ENCODE results near the gene MGAT5. TPM values are rescaled to one million over a fixed set of nuclear protein-coding genes. Genes with fewer than 3 reads are reported as not detected.

The MGAT5 gene
- total RNA-seq, 2 experiments from 2014 or later, result 60.8 to 68.0 TPM

DNA sequence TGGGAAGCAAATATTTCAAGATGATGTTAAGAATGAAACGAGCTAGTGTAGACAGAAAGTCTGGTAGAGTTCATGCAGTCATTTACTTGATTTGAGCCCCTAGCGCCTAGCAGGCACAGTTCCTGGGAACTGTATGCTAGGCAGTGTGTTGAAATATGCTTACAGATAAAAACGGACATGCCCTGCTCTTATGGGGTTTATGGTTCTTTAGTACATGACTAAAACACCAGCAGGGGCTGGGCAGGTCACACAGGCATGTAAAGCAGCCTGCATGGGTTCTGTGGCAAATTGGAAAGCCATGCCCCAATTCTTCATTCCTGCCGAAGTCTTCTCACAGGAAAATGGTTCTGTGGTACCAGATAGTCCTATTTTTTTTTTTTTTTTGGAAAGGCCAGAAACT is 27.3 kb upstream of the MGAT5 start:
- peaks cover 27% of the 10 kb centered on the region for H3K9me3 ChIP-seq (ENCODE audit: low read length)
- H3K36me3 ChIP-seq (ENCODE audit: insufficient read depth, low read length), result peaks cover 28% of the 10 kb centered on the region
- peaks cover 40% of the 10 kb centered on the region; the same call in 1 of the 2 replicates for H3K79me2 ChIP-seq (ENCODE audit: insufficient read depth, low read depth, low read length)
- no peak for DNase-seq (ENCODE audit: low spot score)
- CTCF ChIA-PET (ENCODE audit: unreplicated experiment), result no interaction called here
- BruUV-seq (replicated peaks), result no TSS peak
- no peak overlapping the region for H3K27ac ChIP-seq (ENCODE audit: low read depth, low read length, poor library complexity, severe bottlenecking)
- TF ChIP-seq EZH2phosphoT487 (IDR thresholded peaks at IDR 0.05; ENCODE audit: borderline replicate concordance, low read depth, low read length), result no peak
- TF ChIP-seq, protein P1, sequence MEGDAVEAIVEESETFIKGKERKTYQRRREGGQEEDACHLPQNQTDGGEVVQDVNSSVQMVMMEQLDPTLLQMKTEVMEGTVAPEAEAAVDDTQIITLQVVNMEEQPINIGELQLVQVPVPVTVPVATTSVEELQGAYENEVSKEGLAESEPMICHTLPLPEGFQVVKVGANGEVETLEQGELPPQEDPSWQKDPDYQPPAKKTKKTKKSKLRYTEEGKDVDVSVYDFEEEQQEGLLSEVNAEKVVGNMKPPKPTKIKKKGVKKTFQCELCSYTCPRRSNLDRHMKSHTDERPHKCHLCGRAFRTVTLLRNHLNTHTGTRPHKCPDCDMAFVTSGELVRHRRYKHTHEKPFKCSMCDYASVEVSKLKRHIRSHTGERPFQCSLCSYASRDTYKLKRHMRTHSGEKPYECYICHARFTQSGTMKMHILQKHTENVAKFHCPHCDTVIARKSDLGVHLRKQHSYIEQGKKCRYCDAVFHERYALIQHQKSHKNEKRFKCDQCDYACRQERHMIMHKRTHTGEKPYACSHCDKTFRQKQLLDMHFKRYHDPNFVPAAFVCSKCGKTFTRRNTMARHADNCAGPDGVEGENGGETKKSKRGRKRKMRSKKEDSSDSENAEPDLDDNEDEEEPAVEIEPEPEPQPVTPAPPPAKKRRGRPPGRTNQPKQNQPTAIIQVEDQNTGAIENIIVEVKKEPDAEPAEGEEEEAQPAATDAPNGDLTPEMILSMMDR (conservative IDR thresholded peaks at IDR 0.05; ENCODE audit: low read length), result no peak
- no peak overlapping the region for H2AFZ ChIP-seq (ENCODE audit: low read length)
- H4K20me1 ChIP-seq (ENCODE audit: insufficient read depth, low read length), result 0 out of 2 replicates have a peak, but pooled peaks cover 3% of the 10 kb centered on the region
- no peaks in the 10 kb centered on the region for H3K9me2 ChIP-seq (ENCODE audit: insufficient read depth, low read length)
- POLR2A ChIA-PET, result interaction anchor here (0.7 to 1.2 kb wide), 2 partner anchors 9 to 336 kb away, joined by 3 read pairs; no protein-coding TSS in a partner anchor
- H3K4me3 ChIP-seq (ENCODE audit: low read depth, low read length, poor library complexity, severe bottlenecking), result no peak overlapping the region
- H3K4me1 ChIP-seq (ENCODE audit: insufficient read depth, low read length, poor library complexity, severe bottlenecking), result peaks cover 9% of the 10 kb centered on the region
- no peak overlapping the region for H3K4me2 ChIP-seq (ENCODE audit: low read length)
- intact Hi-C loops (cut with micrococcal nuclease; ENCODE audit: unreplicated experiment), result no loop called here

DNA sequence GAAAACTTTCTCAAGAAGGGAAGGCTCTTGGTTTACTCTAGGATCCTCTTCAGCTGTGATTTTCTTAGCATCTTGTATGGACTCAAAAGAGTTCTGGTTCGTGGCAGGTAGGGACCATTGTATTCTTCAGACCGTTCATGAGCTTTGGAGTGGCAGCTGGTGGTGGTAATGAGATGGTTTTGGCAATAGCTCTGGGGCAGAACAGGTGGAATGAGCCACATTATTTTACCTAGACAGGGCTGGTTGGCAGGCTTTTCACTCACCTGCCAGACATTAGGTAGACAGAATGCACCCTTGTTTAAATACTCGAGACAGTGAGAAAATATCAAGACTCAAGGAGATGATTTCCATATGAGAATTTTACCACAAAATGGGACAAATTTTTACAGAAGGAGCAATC is 26.2 kb upstream of the MGAT5 start:
- Histone ChIP-seq H3K9me3 (ENCODE audit: low read length) (peaks cover 27% of the 10 kb centered on the region), H3K4me3 (ENCODE audit: low read depth, low read length, poor library complexity, severe bottlenecking) (no peak overlapping the region), H3K79me2 (ENCODE audit: insufficient read depth, low read depth, low read length) (peaks cover 51% of the 10 kb centered on the region; the same call in 1 of the 2 replicates), H3K9me2 (ENCODE audit: insufficient read depth, low read length) (no peaks in the 10 kb centered on the region), H3K36me3 (ENCODE audit: insufficient read depth, low read length) (peaks cover 28% of the 10 kb centered on the region), H2AFZ (ENCODE audit: low read length) (no peak overlapping the region), H3K4me1 (ENCODE audit: insufficient read depth, low read length, poor library complexity, severe bottlenecking) (peaks cover 20% of the 10 kb centered on the region), H4K20me1 (ENCODE audit: insufficient read depth, low read length) (0 out of 2 replicates have a peak, but pooled peaks cover 3% of the 10 kb centered on the region), H3K4me2 (ENCODE audit: low read length) (no peak overlapping the region), H3K27ac (ENCODE audit: low read depth, low read length, poor library complexity, severe bottlenecking) (no peak overlapping the region)
- ChIA-PET POLR2A (interaction anchor here (0.7 to 1.3 kb wide), 3 partner anchors 10 to 195 kb away, joined by 3 read pairs; no protein-coding TSS in a partner anchor), CTCF (ENCODE audit: unreplicated experiment) (interaction anchor here (1.0 kb wide), 1 partner anchor 184 kb away, joined by 3 read pairs; no protein-coding TSS in a partner anchor)
- TF ChIP-seq, protein P1 (conservative IDR thresholded peaks at IDR 0.05; ENCODE audit: low read length), result no peak
- no peak for TF ChIP-seq EZH2phosphoT487 (IDR thresholded peaks at IDR 0.05; ENCODE audit: borderline replicate concordance, low read depth, low read length)
- intact Hi-C loops (cut with micrococcal nuclease; ENCODE audit: unreplicated experiment), result no loop called here
- no peak for DNase-seq (ENCODE audit: low spot score)
- BruUV-seq (replicated peaks), result no TSS peak

DNA sequence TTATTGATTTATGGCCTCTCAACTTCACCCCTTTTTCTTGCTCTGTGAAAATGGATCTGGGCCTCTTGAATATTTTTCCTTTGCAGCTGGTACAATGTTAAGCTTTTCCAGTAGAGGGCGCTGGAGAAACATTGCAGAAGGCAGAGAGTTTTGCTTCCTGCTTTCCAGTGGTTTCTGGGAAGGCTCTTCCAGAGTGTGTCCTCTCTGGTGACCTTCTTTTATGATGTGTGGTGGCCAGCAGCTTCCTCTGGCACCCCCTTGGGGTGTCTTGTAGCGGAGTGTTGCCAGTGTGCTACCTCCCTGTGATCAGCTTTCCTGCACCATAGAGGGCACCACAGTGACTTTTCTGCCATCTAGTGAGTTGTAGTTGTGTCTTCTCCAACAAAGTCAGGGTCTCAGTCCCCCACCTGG is 25.4 kb upstream of the MGAT5 start:
- peaks cover 27% of the 10 kb centered on the region for H3K9me3 ChIP-seq (ENCODE audit: low read length)
- TF ChIP-seq, protein P1 (conservative IDR thresholded peaks at IDR 0.05; ENCODE audit: low read length), result peak; percentile 86
- no peak for TF ChIP-seq EZH2phosphoT487 (IDR thresholded peaks at IDR 0.05; ENCODE audit: borderline replicate concordance, low read depth, low read length)
- no peak overlapping the region for H3K27ac ChIP-seq (ENCODE audit: low read depth, low read length, poor library complexity, severe bottlenecking)
- CTCF ChIA-PET (ENCODE audit: unreplicated experiment), result no interaction called here
- no peaks in the 10 kb centered on the region for H3K9me2 ChIP-seq (ENCODE audit: insufficient read depth, low read length)
- peaks cover 28% of the 10 kb centered on the region for H3K36me3 ChIP-seq (ENCODE audit: insufficient read depth, low read length)
- no peak overlapping the region for H3K4me3 ChIP-seq (ENCODE audit: low read depth, low read length, poor library complexity, severe bottlenecking)
- no peak for DNase-seq (ENCODE audit: low spot score)
- H3K79me2 ChIP-seq (ENCODE audit: insufficient read depth, low read depth, low read length), result peaks cover 56% of the 10 kb centered on the region; the same call in 1 of the 2 replicates
- intact Hi-C loops (cut with micrococcal nuclease; ENCODE audit: unreplicated experiment), result no loop called here
- H3K4me1 ChIP-seq (ENCODE audit: insufficient read depth, low read length, poor library complexity, severe bottlenecking), result peaks cover 28% of the 10 kb centered on the region
- BruUV-seq (replicated peaks), result no TSS peak
- H3K4me2 ChIP-seq (ENCODE audit: low read length), result no peak overlapping the region
- POLR2A ChIA-PET, result interaction anchor here (0.6 to 1.9 kb wide), 3 partner anchors 14 to 119 kb away, joined by 3 to 6 read pairs (median 4); no protein-coding TSS in a partner anchor
- H4K20me1 ChIP-seq (ENCODE audit: insufficient read depth, low read length), result 0 out of 2 replicates have a peak, but pooled peaks cover 3% of the 10 kb centered on the region
- no peak overlapping the region for H2AFZ ChIP-seq (ENCODE audit: low read length)
